GM23338 (cell line): ENCODE results near the gene GAR1.

Experiments used
- CREB1 ChIP-seq: fragments of 250-450 bp; sonication (Bioruptor Pico); IDR thresholded peaks from 2 replicates; pipeline ENCODE4 v1.5.0; 2020; ENCODE audit warnings: low read depth, mild to moderate bottlenecking, moderate library complexity
- EZH2 ChIP-seq: fragments of 200-600 bp; sonication (generic); IDR thresholded peaks from one replicate; pipeline ENCODE4 v1.8.0; 2017; ENCODE audit warnings: antibody characterized with exemption, mild to moderate bottlenecking, low read depth; ENCODE audit not compliant: unreplicated experiment
- POLR2AphosphoS5 ChIP-seq: IDR thresholded peaks from 2 replicates; pipeline ENCODE4 v1.6.1; 2016; ENCODE audit warnings: antibody characterized with exemption, low read depth
- TF ChIP-seq, protein P1 (sequence below), 2 experiments: fragments of 200-600 bp in 1 of 2; sonication (generic) in 1 of 2; conservative IDR thresholded peaks; 2 replicates each; pipeline versions ENCODE4 v1.5.1 to v1.6.1; 2016 to 2017; ENCODE audit warnings: antibody characterized with exemption in 2 of 2, low read depth in 2 of 2, mild to moderate bottlenecking in 2 of 2, moderate library complexity in 1 of 2

- TF ChIP-seq, protein P1, sequence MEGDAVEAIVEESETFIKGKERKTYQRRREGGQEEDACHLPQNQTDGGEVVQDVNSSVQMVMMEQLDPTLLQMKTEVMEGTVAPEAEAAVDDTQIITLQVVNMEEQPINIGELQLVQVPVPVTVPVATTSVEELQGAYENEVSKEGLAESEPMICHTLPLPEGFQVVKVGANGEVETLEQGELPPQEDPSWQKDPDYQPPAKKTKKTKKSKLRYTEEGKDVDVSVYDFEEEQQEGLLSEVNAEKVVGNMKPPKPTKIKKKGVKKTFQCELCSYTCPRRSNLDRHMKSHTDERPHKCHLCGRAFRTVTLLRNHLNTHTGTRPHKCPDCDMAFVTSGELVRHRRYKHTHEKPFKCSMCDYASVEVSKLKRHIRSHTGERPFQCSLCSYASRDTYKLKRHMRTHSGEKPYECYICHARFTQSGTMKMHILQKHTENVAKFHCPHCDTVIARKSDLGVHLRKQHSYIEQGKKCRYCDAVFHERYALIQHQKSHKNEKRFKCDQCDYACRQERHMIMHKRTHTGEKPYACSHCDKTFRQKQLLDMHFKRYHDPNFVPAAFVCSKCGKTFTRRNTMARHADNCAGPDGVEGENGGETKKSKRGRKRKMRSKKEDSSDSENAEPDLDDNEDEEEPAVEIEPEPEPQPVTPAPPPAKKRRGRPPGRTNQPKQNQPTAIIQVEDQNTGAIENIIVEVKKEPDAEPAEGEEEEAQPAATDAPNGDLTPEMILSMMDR (conservative IDR thresholded peaks at IDR 0.05; ENCODE audit: low read depth in 2 of 2): no peak
- TF ChIP-seq EZH2 (no peak), POLR2AphosphoS5 (no peak), CREB1 (CRISPR knock-in tag) (no peak)
Observed at GRCh38 chr4:109850601-109851000, 35.0 kb downstream of the GAR1 start.
